Measurements from ENCODE around the gene CEP128.

Gene CEP128

GRCh38 chr14:80535171-80535570, 406.4 kb downstream of the CEP128 start:
- no peak overlapping the region for H3K4me3 ChIP-seq (replicated peaks; ENCODE audit: low read depth, low read length)
- TF ChIP-seq CTCF (IDR thresholded peaks at IDR 0.05; ENCODE audit: low read depth, low read length, missing control alignments): no peak
- DNase-seq (ENCODE audit: extremely low read depth, low read depth): no peak

- no peak for DNase-seq (ENCODE audit: extremely low read depth, low read depth)
- TF ChIP-seq CTCF (IDR thresholded peaks at IDR 0.05; ENCODE audit: low read depth, low read length, missing control alignments): no peak
- no peak overlapping the region for H3K4me3 ChIP-seq (replicated peaks; ENCODE audit: low read depth, low read length)
Observed at GRCh38 chr14:80523518-80524117, 417.9 kb downstream of the CEP128 start.

- DNase-seq (ENCODE audit: extremely low read depth, low read depth): no peak
- TF ChIP-seq CTCF (IDR thresholded peaks at IDR 0.05; ENCODE audit: low read depth, low read length, missing control alignments): no peak
- no peak overlapping the region for H3K4me3 ChIP-seq (replicated peaks; ENCODE audit: low read depth, low read length)
Observed at GRCh38 chr14:80522936-80523335, 418.6 kb downstream of the CEP128 start.

- no peak overlapping the region for H3K4me3 ChIP-seq (replicated peaks; ENCODE audit: low read depth, low read length)
- TF ChIP-seq CTCF (IDR thresholded peaks at IDR 0.05; ENCODE audit: low read depth, low read length, missing control alignments): no peak
- DNase-seq (ENCODE audit: extremely low read depth, low read depth): no peak
Observed at GRCh38 chr14:80522411-80522810, 419.1 kb downstream of the CEP128 start.

GRCh38 chr14:80521456-80521855, 420.1 kb downstream of the CEP128 start:
- no peak overlapping the region for H3K4me3 ChIP-seq (replicated peaks; ENCODE audit: low read depth, low read length)
- no peak for DNase-seq (ENCODE audit: extremely low read depth, low read depth)
- TF ChIP-seq CTCF (IDR thresholded peaks at IDR 0.05; ENCODE audit: low read depth, low read length, missing control alignments): no peak

- no peak for DNase-seq (ENCODE audit: extremely low read depth, low read depth)
- no peak for TF ChIP-seq CTCF (IDR thresholded peaks at IDR 0.05; ENCODE audit: low read depth, low read length, missing control alignments)
- no peak overlapping the region for H3K4me3 ChIP-seq (replicated peaks; ENCODE audit: low read depth, low read length)
Observed at GRCh38 chr14:80519002-80519401, 422.5 kb downstream of the CEP128 start.

- TF ChIP-seq CTCF (IDR thresholded peaks at IDR 0.05; ENCODE audit: low read depth, low read length, missing control alignments): no peak
- H3K4me3 ChIP-seq (replicated peaks; ENCODE audit: low read depth, low read length): no peak overlapping the region
- DNase-seq (ENCODE audit: extremely low read depth, low read depth): no peak
Observed at GRCh38 chr14:80518173-80518572, 423.4 kb downstream of the CEP128 start.

Measured in HFF-Myc (cell line).